Heart right ventricle (tissue), 16 donors: ENCODE measurements around the gene GRID1. TPM values are rescaled to one million over a fixed set of nuclear protein-coding genes. Genes with fewer than 3 reads are reported as not detected.

Experiments
- ATAC-seq, 8 donors: fragments of 200-7000 bp; cut with Tn5 transposase; one replicate each; pipeline ENCODE4 v1.9.1; 2020; ENCODE audit warnings: mild to moderate bottlenecking in 8 of 8, moderate library complexity in 8 of 8, moderate number of reproducible peaks in 1 of 8
- DNase-seq, 2 donors: peaks; one replicate each; pipeline ENCODE4 v3.0.0-alpha.2; 2020
- H3K27ac ChIP-seq, 10 donors: fragments of 200-600 bp; sonication (generic) in 2 of 10; one replicate each; pipeline versions ENCODE4 v1.5.0 to v1.8.0; 2020 to 2022; ENCODE audit warnings: mild to moderate bottlenecking in 3 of 10
- H3K27me3 ChIP-seq, 7 donors: fragments of 200-600 bp; one replicate each; pipeline ENCODE4 v1.8.0; 2021 to 2022; ENCODE audit warnings: mild to moderate bottlenecking in 2 of 7
- H3K36me3 ChIP-seq, 9 donors: fragments of 200-600 bp; sonication (generic) in 1 of 9; one replicate each; pipeline versions ENCODE4 v1.5.0 to v1.8.0; 2020 to 2022; ENCODE audit warnings: mild to moderate bottlenecking in 2 of 9
- H3K4me1 ChIP-seq, 9 donors: fragments of 200-600 bp; sonication (generic) in 1 of 9; one replicate each; pipeline versions ENCODE4 v1.5.0 to v1.8.0; 2020 to 2022; ENCODE audit warnings: mild to moderate bottlenecking in 4 of 9
- H3K4me3 ChIP-seq, 10 donors: fragments of 200-600 bp; sonication (generic) in 2 of 10; one replicate each; pipeline versions ENCODE4 v1.5.0 to v1.8.0; 2020 to 2022; ENCODE audit warnings: mild to moderate bottlenecking in 7 of 10, moderate library complexity in 2 of 10
- H3K9me3 ChIP-seq, 11 donors: fragments of 200-600 bp in 10 of 11; sonication (generic) in 2 of 11; one replicate each; pipeline versions ENCODE4 v1.5.0 to v1.8.0; 2013 to 2022; ENCODE audit warnings: mild to moderate bottlenecking in 2 of 11, control low read depth in 1 of 11, moderate library complexity in 1 of 11
- CTCF ChIP-seq, 9 donors: fragments of 200-600 bp; sonication (generic) in 2 of 9; IDR thresholded peaks; one replicate each; pipeline versions ENCODE4 v1.5.0 to v1.8.0; 2021 to 2022; ENCODE audit warnings: antibody characterized with exemption in 9 of 9, mild to moderate bottlenecking in 5 of 9, moderate library complexity in 1 of 9
- WGBS, 2 donors: extraction: QIAGEN DNeasy Blood & Tissue Kit; methylation state at CpG; one replicate each; pipeline ENCODE4 v1.1.7; 2013; ENCODE audit warnings: inconsistent platforms in 1 of 2; 5-methylcytosine and 5-hydroxymethylcytosine counted together
- intact Hi-C, 10 donors: fragments of 100-400 bp; cut with DNase I; formaldehyde crosslinking; loops; one replicate each; pipeline versions ENCODE4 v1.11.1 to v1.14.2; 2022
- polyA plus RNA-seq, 2 donors: library from polyadenylated mRNA; stranded (reverse); fragments of 200-250 nt; gene quantifications; one replicate each; pipeline ENCODE4 v1.2.3, GENCODE V29; 2013
- total RNA-seq, 10 donors: library from RNA; stranded (reverse); fragmentation: NEBNext Ultra II Directional in 3 of 10; extraction: Animal tissue kit (Norgen Biotek cat#: 25700) in 3 of 10; gene quantifications; one replicate each; pipeline versions ENCODE4 v1.2.1 to v1.2.4, GENCODE V29; 2021 to 2023
- donor health status: Arrhythmogenic right ventricular cardiomyopathy.
- donor health status: ischemic (EF 13 %, LVEDD 7.1; RV severe dilation, severe dysfunction).
- donor health status: healthy with polysubstance abuse.
- donor health status: DM: no; HTN: yes; CAD: no.
- donor health status: DM: no; HTN: no; CAD: no.
- donor health status: ischemic (EF 25% LVEDD 6.9; RV normal size, moderate dysfunction).
- donor health status: ischemic (EF 25% LVEDD 5.7; RV mildly dilated, moderate dysfunction).
- donor health status: healthy.
- donor health status: DM: yes; HTN: yes; CAD: no.
- donor health status: Ischemic cardiomyopathy.
- donor health status: ischemic (EF 35%, LVEDD 5.7; RV mildly dilated, moderate dysfunction).
- donor health status: nonischemic (EF 11% LVEDD 7.7; RV severe dilation, severe dysfunction).
- donor health status: DM: yes; HTN: yes; CAD: no.
- donor health status: PGD.
- donor health status: ischemic (EF 29% LVEDD 5.4; RV normal size, mild dysfunction).
- donor health status: nonischemic (EF 23%, LVEDD 6.1; RV moderate dilation, normal function).

GRID1 gene
- total and polyA plus RNA-seq, 12 donors = 0.44 to 3.4 (median 1.5) TPM

- Histone ChIP-seq H3K27ac (no peak overlapping the region), H3K4me3 (no peak overlapping the region), H3K36me3 (no peaks in the 10 kb centered on the region), H3K4me1 (no peaks in the 10 kb centered on the region), H3K27me3 (no peaks in the 10 kb centered on the region), H3K9me3 (no peaks in the 10 kb centered on the region)
- intact Hi-C loops = no loop called here
- WGBS, 2 donors = 79 to 81% methylated on average over 4 of the region's 4 CpGs
- no peak for DNase-seq
- no peak for TF ChIP-seq CTCF (IDR thresholded peaks at IDR 0.05)
- no peak for ATAC-seq
These were observed 717.1 kb downstream of the GRID1 start for GRCh38 chr10:85649461-85649860.

DNA sequence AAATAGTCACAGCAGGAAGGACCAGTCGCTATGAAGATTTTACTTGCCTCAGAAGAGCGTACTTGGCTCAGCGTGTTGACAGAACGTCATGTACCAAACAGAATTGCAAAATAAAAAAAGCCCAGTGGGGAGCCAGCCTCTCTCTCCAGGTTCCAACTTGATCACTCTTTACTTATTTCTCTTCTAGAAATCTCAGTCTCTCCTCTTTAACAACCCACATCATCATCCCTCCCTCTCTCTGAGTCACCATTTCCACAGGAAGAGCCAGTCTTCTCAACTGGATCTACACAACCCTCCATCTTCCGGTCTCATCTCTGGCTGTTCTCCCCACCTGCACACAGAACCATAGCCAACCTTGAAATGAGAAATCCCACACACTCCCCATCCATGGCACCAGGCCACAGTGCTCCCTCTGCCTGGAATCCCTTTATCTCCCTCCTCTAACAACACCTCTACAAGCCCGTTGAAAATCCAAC, 718.3 kb downstream of the GRID1 start:
- no peak for ATAC-seq
- no peak overlapping the region for H3K4me3 ChIP-seq
- no peaks in the 10 kb centered on the region for H3K36me3 ChIP-seq
- H3K9me3 ChIP-seq = no peaks in the 10 kb centered on the region
- DNase-seq = no peak
- H3K27ac ChIP-seq = no peak overlapping the region
- WGBS, 2 donors = 77 to 82% methylated on average over 6 of the region's 6 CpGs
- intact Hi-C loops = no loop called here
- no peaks in the 10 kb centered on the region for H3K4me1 ChIP-seq
- no peak for TF ChIP-seq CTCF (IDR thresholded peaks at IDR 0.05)
- no peaks in the 10 kb centered on the region for H3K27me3 ChIP-seq

GRCh38 chr10:85647741-85648140, 718.9 kb downstream of the GRID1 start:
- intact Hi-C loops = no loop called here
- TF ChIP-seq CTCF (IDR thresholded peaks at IDR 0.05) = no peak
- no peaks in the 10 kb centered on the region for H3K9me3 ChIP-seq
- H3K27ac ChIP-seq = no peak overlapping the region
- ATAC-seq (no peak), DNase-seq (no peak)
- peaks cover 0 to 4% (median 0%) of the 10 kb centered on the region in 9 donors for H3K4me1 ChIP-seq
- no peak overlapping the region for H3K4me3 ChIP-seq
- WGBS, 2 donors = 87 to 94% methylated on average over 5 of the region's 5 CpGs
- H3K27me3 ChIP-seq = no peaks in the 10 kb centered on the region
- H3K36me3 ChIP-seq = no peaks in the 10 kb centered on the region

- ATAC-seq = no peak
- 85 to 88% methylated on average over 7 of the region's 7 CpGs for WGBS, 2 donors
- H3K4me1 ChIP-seq = peaks cover 0 to 14% (median 0%) of the 10 kb centered on the region in 9 donors
- no peak for DNase-seq
- no peak overlapping the region for H3K4me3 ChIP-seq
- H3K36me3 ChIP-seq = no peaks in the 10 kb centered on the region
- TF ChIP-seq CTCF (IDR thresholded peaks at IDR 0.05) = no peak
- no peaks in the 10 kb centered on the region for H3K27me3 ChIP-seq
- H3K9me3 ChIP-seq = no peaks in the 10 kb centered on the region
- intact Hi-C loops = no loop called here
- H3K27ac ChIP-seq = no peak overlapping the region
These were observed 720.5 kb downstream of the GRID1 start for GRCh38 chr10:85645926-85646711.
